GM06990 (cell line): ENCODE results near the gene FOXO6.

Experiments used
- DNase-seq: peaks from one replicate; pipeline ENCODE4 v3.0.0-alpha.2; 2011; ENCODE audit not compliant: insufficient read length; ENCODE audit errors: extremely low read depth
- H3K27me3 ChIP-seq: replicated peaks from 2 replicates; pipeline ENCODE4 v1.6.0; 2011; ENCODE audit warnings: low read length; ENCODE audit not compliant: control insufficient read depth, insufficient read depth
- H3K36me3 ChIP-seq: 2 replicates; pipeline ENCODE4 v1.5.1; 2011; ENCODE audit warnings: low read length; ENCODE audit not compliant: control insufficient read depth, insufficient read depth
- H3K4me3 ChIP-seq: replicated peaks from 2 replicates; pipeline ENCODE4 v1.5.1; 2011; ENCODE audit warnings: low read depth, mild to moderate bottlenecking, control low read depth, low read length
- CTCF ChIP-seq: IDR thresholded peaks from 2 replicates; pipeline ENCODE4 v1.5.1; 2011; ENCODE audit warnings: low read length, control low read depth, mild to moderate bottlenecking, inconsistent platforms; ENCODE audit not compliant: insufficient read depth, poor library complexity, severe bottlenecking

Gene FOXO6

GRCh38 chr1:41420351-41420750 is 59.1 kb downstream of the FOXO6 start:
- no peaks in the 10 kb centered on the region; the same call in 1 of the 2 replicates for H3K27me3 ChIP-seq
- no peak overlapping the region for H3K4me3 ChIP-seq
- H3K36me3 ChIP-seq, result no peaks in the 10 kb centered on the region
- DNase-seq, result no peak
- TF ChIP-seq CTCF, result no peak

- DNase-seq, result no peak
- Histone ChIP-seq H3K27me3 (no peaks in the 10 kb centered on the region; the same call in 1 of the 2 replicates), H3K4me3 (no peak overlapping the region), H3K36me3 (no peaks in the 10 kb centered on the region)
- no peak for TF ChIP-seq CTCF
These were observed 59.6 kb downstream of the FOXO6 start for GRCh38 chr1:41420860-41421259.

- no peaks in the 10 kb centered on the region; the same call in 1 of the 2 replicates for H3K27me3 ChIP-seq
- no peak overlapping the region for H3K4me3 ChIP-seq
- TF ChIP-seq CTCF, result no peak
These were observed 61.1 kb downstream of the FOXO6 start for GRCh38 chr1:41422306-41422705.

DNA sequence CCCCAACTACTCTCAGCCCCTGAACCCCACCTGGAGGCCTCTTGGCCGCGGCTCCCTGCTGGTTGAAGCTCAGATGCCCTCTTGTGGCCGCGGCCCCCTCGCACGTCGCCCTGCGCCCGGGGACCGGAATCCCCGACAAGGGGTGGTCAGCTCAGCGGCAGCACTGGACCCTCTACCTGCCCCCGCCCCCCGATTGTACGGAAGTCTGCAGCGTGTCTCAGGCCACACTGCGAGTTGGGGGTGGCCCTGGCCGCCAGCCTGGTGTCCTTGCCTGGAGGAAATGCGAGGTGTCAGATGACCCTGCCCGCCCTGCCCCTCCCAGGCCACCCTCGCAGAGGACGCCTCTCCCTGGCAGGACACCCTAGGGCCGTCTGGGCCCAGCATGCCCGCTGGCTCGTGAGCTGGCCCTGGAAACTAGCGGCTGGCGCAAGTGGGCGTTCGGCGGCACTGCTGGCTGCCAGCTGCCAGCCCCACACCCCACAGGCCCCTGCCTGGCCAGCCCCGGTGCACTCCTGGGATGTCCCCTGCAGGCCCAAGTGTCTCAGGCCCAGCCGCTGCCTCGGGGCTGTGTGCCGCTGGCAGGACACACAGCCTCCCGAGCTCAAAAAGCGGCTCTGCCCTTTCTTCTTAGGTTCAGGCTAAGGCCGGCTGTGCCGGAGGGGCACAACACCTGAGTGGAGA is 62.4 kb downstream of the FOXO6 start:
- Histone ChIP-seq H3K36me3 (no peaks in the 10 kb centered on the region), H3K4me3 (no peak overlapping the region), H3K27me3 (no peaks in the 10 kb centered on the region; the same call in 1 of the 2 replicates)
- TF ChIP-seq CTCF, result peak; percentile 33
- DNase-seq, result no peak

More at GRCh38 chr1:41422306-41422705, 61.1 kb downstream of the FOXO6 start:
- no peak for DNase-seq
- no peaks in the 10 kb centered on the region for H3K36me3 ChIP-seq

GRCh38 chr1:41424581-41425118 is 63.4 kb downstream of the FOXO6 start:
- no peak for DNase-seq
- no peaks in the 10 kb centered on the region; the same call in 1 of the 2 replicates for H3K27me3 ChIP-seq
- no peak for TF ChIP-seq CTCF
- no peaks in the 10 kb centered on the region for H3K36me3 ChIP-seq
- H3K4me3 ChIP-seq, result no peak overlapping the region
